Colon (tissue), 2 donors: ENCODE data around the gene ISCA1.
"Not testable (repeated sequence)": the region's sequence is repeated elsewhere in the genome, so short reads cannot be mapped to it uniquely, and the experiment has no call there.

Experiments
- FAIRE-seq: peaks from 2 replicates; lab custom pipeline; 2012; peaks lifted over from hg19 to GRCh38; lab: Jason Lieb, UNC
- donor health status: control.
- donor health status: control.

The ISCA1 gene

GRCh38 chr9:86282077-86282978 is at the start of gene ISCA1:
Gene ISCA1 (minus strand): TSS chr9:86282538. CDS start chr9:86282458, 80 bp downstream.
- FAIRE-seq, result no peak

GRCh38 chr9:86330186-86330585 is 47.8 kb upstream of the ISCA1 start:
- FAIRE-seq, result no peak

- FAIRE-seq, result no peak
Observed at GRCh38 chr9:86329649-86330048, 47.3 kb upstream of the ISCA1 start.

- no peak for FAIRE-seq
Observed at GRCh38 chr9:86328156-86328555, 45.8 kb upstream of the ISCA1 start.

GRCh38 chr9:86326536-86326935 is 44.2 kb upstream of the ISCA1 start:
- FAIRE-seq, result no peak

GRCh38 chr9:86324901-86325300 is 42.6 kb upstream of the ISCA1 start:
- no peak for FAIRE-seq

- FAIRE-seq, result no peak
Observed at GRCh38 chr9:86324308-86324707, 42.0 kb upstream of the ISCA1 start.

GRCh38 chr9:86322973-86323644 is 40.8 kb upstream of the ISCA1 start:
- no peak for FAIRE-seq

GRCh38 chr9:86321373-86321772 is 39.0 kb upstream of the ISCA1 start:
- no peak for FAIRE-seq

GRCh38 chr9:86318187-86318586 is 35.8 kb upstream of the ISCA1 start:
- FAIRE-seq, result no peak

GRCh38 chr9:86315078-86315477 is 32.7 kb upstream of the ISCA1 start:
- FAIRE-seq, result no peak

- not testable (repeated sequence) for FAIRE-seq
Observed at GRCh38 chr9:86312959-86313358, 30.6 kb upstream of the ISCA1 start.

- no peak for FAIRE-seq
Observed at GRCh38 chr9:86308687-86309086, 26.3 kb upstream of the ISCA1 start.

GRCh38 chr9:86304236-86304730 is 21.9 kb upstream of the ISCA1 start:
- FAIRE-seq, result no peak

- no peak for FAIRE-seq
Observed at GRCh38 chr9:86303316-86303975, 21.1 kb upstream of the ISCA1 start.

GRCh38 chr9:86301686-86302085 is 19.3 kb upstream of the ISCA1 start:
- FAIRE-seq, result no peak

- FAIRE-seq, result no peak
Observed at GRCh38 chr9:86300701-86301100, 18.4 kb upstream of the ISCA1 start.

GRCh38 chr9:86298873-86299272 is 16.5 kb upstream of the ISCA1 start:
- FAIRE-seq, result no peak

GRCh38 chr9:86290341-86290740 is 8.0 kb upstream of the ISCA1 start:
- not testable (repeated sequence) for FAIRE-seq

- no peak for FAIRE-seq
Observed at GRCh38 chr9:86288499-86289198, 6.3 kb upstream of the ISCA1 start.

- FAIRE-seq, result no peak
Observed at GRCh38 chr9:86287013-86287412, 4.7 kb upstream of the ISCA1 start.

- FAIRE-seq, result no peak
Observed at GRCh38 chr9:86286278-86286677, 3.9 kb upstream of the ISCA1 start.
